NCI-H524 (cell line): Measurements from ENCODE around the gene RBBP5.

Experiments
- DNase-seq, 2 experiments: peaks; one replicate each; lab custom pipeline; 2025; lab: John Stamatoyannopoulos, UW

Gene RBBP5

DNA sequence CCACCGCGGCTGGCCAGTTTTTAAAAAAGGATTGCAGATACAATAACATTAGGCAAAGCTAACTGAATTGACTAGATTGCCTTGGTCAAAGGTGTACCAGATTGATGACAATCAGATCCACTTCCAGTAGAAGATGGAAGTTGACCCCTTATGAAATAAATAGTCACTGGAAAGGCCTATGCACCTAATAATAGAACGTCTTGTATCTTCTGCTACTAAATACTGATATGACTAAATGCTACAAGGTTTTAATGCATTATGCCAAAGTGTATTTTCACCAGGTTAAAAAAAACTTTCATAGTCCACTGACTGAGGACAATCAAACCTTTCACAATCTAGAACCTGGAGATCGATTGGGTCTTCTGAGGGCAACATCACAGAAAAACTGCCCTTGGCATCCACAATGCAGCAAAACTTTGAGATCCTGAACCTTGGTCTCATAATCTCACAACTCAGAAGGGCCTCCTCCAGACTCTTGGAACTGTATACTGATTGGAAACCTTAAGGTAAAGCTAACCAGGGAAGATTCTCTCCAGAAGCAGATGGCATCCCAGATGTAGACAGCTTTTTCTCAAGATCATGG lies 7.8 kb upstream of the RBBP5 start:
- peak in 1 of 2 experiments; percentile 55 for DNase-seq

DNA sequence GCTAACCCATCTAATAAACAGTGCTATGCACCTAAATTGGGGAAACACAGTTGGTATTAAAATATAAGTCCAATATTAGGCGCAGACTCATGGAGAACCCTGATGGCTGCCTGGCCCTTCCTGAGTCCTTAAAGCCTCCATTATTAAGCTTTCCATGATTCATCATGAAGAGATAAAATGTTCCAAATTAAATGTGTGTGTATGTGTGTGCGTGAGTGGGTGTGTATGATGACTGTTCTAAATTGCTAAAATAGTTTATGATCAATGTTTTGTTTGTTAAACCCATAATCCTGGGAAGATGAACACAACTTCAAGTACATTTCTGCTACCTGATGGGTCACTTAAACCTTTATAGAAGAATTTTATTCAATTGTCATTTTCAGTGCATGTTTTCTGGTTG lies 6.3 kb upstream of the RBBP5 start:
- DNase-seq, result no peak

DNA sequence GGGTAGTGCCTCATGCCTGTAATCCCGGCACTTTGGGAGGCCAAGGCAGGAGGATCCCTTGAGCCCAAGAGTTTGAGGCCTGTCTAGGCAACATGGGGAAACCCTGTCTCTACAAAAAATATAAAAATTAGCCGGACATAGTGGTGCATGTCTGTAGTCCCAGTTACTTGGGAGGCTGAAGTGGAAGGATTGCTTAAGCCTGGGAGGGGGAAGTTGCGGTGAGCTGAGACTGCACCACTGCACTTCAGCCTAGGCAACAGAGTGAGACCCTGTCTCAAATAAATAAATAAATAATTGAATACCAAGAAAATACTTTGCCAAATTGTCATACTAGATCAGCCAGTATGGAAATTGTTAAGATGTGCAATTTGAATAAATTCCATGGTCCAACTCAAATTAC lies 5.9 kb upstream of the RBBP5 start:
- no peak for DNase-seq

GRCh38 chr1:205124726-205125125 lies 2.9 kb upstream of the RBBP5 start:
- no peak for DNase-seq

GRCh38 chr1:205122489-205122882 lies 708 bp upstream of the RBBP5 start:
- no peak for DNase-seq

- no peak for DNase-seq
These were observed 3.0 kb downstream of the RBBP5 start for GRCh38 chr1:205118752-205119151.

DNA sequence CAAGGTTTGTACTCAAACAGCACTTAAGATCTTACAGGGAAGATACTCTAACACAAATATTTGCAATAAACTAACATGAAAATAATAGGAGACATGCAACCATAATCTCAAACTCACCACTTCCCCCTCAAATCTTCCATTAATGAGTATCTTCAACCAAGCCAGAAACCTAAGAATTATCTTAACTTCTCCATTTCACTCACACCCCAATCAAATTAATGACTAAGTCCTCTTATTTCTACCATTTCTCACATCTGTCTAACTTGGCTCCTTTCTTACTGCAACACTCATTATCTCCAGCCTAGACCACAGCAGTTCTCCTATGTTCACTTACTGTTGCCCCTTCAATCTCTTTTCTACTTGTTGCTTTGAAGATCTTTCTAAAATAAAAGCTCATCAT lies 10.4 kb downstream of the RBBP5 start:
- DNase-seq, result no peak

GRCh38 chr1:205109711-205110110 lies 12.1 kb downstream of the RBBP5 start:
- DNase-seq, result no peak

DNA sequence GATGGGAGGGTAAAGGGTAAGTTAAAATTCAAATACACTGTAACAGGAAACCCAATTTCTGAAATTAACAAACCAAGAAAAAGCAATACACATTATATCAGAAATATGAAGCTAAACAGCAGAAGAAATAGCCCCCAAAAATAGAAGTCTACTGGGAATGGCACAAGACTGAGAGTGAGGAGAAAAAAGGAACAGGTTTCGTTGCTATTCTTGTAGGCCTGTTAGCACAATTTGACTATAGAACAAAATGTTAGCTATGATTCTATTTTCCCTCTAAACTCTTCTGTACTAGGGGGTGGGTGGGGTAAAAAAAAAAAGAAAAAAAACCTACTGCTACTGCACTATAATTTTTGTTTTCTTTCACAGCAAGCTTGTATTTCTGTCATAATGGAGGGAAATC lies 12.5 kb downstream of the RBBP5 start:
- DNase-seq, result no peak

DNA sequence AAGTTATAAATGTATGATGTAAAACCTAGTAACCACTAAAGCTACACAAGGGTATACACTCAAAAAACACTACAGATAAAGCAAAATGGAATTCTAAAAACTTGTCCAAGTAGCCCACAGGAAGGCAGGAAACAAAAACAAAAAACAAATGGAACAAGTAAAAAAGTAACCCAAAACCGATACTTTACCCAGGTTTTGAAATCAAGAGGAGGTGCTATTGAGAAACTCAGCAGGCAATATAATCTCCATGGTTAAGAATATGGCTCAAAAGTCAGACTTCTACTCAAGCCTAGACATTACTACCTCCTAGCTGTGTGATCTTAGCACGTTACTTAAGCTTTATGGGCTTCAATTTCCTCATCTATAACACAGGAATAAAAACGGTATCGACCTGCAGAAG lies 13.3 kb downstream of the RBBP5 start:
- DNase-seq, result no peak

DNA sequence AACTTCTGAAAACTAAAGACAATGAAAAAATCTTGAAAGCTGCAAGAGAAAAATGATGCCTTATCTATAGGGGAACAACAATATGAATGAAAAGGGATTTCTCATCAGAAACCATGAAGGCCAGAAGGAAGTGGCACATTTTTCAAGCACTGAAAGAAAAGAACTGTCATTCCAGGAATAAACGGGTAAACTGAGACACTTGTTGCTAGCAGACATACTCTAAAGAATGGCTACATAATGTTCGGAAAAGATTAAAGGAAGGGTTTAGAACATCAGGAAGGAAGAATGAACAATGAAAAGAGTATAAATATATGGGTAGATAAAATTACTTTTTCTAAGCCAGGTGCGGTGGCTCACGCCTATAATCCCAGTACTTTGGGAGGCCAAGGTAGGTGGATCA lies 14.5 kb downstream of the RBBP5 start:
- no peak for DNase-seq

GRCh38 chr1:205102404-205102803 lies 19.4 kb downstream of the RBBP5 start:
- no peak for DNase-seq

- DNase-seq, result no peak
These were observed 23.5 kb downstream of the RBBP5 start for GRCh38 chr1:205098242-205098641.

DNA sequence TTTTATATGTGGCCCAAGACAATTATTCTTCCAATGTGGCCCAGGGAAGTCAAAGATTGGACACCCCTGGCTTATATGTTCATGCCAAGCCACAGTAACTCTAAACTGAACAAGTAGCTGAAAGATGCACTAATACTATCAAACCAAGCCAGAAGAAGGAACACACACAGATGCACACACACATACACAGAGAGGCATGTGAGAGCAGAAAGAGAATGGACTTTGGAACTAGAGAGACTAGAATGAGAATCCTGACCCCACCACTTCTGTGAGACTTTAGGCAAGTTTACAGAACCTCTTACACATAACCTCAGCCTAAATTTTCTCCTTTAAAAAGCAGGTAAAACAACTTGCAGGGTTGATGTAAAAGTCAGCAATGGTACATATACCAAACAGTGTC lies 26.4 kb downstream of the RBBP5 start:
- DNase-seq, result no peak

DNA sequence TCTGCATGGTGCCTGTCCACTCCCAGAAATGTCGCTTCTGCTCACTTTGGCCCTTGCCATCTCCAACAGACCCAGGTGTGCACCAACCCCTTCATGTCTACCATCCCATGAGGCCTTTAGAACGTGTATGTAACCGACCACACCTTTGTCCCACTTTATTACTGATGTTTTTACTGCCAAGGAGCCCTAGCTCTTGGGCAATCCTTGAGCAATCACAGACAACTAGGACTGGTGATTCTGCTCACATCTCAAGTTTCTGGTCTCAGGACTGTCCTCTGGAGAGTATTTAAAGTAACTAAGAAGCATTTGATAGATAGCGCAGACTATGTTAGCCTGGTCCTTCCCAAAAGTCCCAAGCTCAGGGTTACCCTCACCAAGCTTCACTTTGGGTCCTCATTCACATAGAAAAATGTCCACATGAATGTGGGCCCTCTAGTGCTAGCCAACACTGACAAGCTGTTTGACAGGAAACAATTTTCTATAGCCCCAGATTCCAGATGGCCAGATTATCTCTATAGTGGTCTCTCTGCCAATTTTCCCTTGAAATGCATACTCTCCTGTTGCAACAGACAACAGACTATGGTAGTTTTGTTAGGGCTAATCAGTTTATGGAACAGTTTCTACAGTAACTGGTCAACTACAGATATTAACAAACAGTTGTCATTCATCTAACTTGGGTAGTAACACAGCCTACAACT lies 30.6 kb downstream of the RBBP5 start:
- peak in 1 of 2 experiments; percentile 21 for DNase-seq

DNA sequence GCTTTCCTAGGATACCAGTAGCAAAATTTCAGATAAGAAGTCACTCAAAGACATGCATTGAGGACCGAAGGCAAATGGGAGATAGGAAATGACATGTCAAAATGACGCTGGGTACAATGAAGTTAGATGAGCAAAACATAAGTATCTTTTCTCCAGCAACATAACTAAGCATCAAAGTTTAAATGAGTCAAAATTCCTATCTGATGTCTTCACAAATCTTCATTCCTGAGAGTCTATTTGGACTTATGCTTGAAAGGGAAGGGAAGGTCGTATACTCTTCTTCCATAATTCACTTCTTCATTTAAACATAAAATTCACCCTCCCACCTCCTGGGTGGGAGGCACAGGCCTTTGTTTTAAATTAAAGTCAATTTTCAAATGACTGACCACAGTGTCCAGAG lies 33.4 kb downstream of the RBBP5 start:
- DNase-seq, result no peak

- DNase-seq, result no peak
These were observed 37.4 kb downstream of the RBBP5 start, which contains the start of gene TMEM81 for GRCh38 chr1:205084360-205084759. TSS of gene TMEM81 (minus strand) at chr1:205084460. CDS start at chr1:205084320, 140 bp downstream.

DNA sequence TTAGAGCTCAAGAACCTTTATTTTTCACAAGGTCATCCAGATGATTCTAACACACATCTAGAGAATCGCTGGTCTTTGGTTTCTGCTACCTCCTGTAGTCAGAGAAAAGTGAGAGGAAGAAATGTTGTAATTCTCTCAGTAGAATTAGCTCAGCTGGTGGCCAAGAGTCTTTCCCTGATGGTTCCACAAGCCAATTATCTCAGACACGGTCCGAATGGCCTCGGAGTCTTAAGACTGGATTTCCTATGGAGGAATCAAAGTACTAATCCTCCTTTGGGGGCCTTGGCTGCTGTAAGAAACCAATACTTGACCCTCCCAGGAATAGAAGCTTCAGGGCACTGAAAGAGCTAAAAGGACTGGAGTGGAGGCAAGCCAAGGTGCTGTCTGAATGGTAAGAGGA lies 39.3 kb downstream of the RBBP5 start:
- DNase-seq, result no peak

GRCh38 chr1:205077934-205078311 lies 43.9 kb downstream of the RBBP5 start:
- DNase-seq, result no peak

DNA sequence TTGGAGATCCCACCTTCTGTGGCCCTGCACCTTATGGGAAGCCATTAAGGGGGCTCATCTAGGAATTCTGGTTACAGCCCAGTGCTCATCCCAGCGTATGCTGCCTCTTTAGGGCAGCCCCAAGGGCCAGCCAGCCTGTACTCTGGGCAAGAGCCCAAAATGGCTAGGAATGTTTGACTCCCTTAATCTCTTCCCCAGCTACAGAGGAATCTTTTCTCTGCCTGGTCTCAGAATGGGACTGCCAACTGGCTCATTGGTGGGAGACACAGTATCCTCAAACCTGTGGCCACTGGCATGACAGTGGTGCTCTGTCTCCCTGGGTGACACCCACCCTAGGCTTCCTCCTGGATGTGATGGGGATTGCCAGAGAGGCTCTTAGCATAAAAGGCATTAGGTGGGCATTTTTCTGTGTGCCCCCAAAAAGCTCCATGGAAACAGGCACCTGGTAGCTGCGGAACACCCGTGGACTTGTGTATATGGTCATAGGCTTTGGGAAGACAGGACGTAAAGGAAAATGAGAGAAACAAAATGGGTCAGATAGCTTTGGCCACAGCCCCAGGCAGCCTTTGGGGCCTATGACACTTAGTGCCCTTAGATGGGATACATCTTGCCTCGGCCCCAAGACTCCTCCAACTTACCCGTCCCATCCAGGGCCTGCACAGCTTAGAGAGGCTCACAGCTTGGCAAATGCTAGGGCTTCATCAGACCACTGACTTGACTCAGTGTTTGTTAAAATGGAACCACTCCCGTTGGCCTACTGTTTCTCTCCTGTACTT lies 44.4 kb downstream of the RBBP5 start:
- DNase-seq, result no peak

- DNase-seq, result no peak
These were observed 45.5 kb downstream of the RBBP5 start for GRCh38 chr1:205076245-205076761.

- DNase-seq, result no peak
These were observed 46.1 kb downstream of the RBBP5 start for GRCh38 chr1:205075642-205076155.

GRCh38 chr1:205074513-205074912 lies 47.3 kb downstream of the RBBP5 start:
- no peak for DNase-seq
